ENCODE data around the gene SDC4. TPM values are rescaled to one million over a fixed set of nuclear protein-coding genes. Genes with fewer than 3 reads are reported as not detected.
"Not testable (repeated sequence)": the region's sequence is repeated elsewhere in the genome, so short reads cannot be mapped to it uniquely, and the experiment has no call there.

Gene SDC4
- total RNA-seq, 1 experiment from 2014 or later, result 12.7 TPM

DNA sequence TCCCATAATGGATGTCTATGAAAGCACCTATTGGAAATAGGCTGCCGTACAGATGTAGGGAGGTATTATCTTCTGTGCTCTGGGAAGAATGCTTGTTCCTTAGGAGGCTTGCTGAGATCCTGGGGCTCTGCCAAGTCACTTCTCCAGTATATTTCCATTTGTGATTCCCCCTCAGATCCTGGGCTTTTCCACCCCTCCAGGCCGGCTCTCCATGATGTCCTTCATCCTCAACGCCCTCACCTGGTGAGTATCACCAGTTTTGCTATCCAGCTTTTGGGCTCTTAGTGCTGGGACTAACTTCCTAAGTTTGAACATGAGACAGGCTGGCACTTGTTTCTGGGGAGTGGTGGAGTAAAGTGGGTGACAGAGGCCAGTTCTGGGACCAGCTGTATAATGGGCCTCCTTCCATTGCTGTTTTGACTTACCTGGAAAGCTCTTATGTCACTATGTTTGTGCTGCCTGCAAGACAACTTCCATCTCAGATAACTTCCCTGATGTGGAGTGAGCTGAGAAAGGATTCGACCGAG is 17.3 kb upstream of the SDC4 start:
- no peak for DNase-seq (ENCODE audit: extremely low read depth, low read depth)

DNA sequence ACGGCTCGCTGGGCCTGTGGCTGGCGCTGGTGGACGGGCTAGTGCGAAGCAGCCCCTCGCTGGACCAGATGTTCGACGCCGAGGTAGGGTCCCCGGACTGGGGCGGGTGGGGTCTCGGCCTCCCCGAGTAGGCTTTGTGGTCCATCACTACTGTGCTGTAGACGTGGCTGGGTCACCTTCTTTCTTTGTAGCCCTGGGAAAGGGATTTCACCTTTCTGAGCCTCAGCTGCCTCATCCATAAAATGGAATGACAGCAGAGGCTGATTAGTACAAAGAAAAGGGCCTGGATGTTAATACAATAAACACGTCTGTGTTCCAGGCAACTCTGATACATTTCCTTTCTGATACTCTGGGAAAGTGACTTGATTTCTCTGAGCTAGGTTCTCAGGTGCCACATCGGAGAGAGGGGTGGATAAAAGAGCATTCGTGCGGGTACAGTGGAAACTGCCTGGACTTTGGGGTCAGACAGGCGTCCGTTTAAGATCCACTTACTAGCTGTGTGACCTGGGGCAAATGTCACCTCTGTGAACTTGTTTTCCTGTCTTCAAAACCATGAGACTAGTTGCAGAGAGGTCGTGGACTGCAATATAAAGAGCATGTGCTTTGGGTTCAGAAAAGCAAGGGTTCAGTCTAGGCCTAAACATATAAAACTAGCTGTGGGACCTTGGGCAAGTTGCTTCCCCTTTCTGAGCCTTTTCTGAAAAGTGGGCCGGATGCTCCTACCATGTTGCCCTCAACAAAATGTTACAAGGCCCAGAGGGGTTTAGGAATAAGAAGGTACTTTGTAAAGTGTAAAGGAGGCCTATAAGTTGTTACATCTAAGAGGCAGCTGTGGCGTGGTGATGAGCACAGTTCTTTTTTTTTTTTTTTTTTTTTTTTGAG is 15.6 kb upstream of the SDC4 start:
- DNase-seq (ENCODE audit: extremely low read depth, low read depth), result no peak

DNA sequence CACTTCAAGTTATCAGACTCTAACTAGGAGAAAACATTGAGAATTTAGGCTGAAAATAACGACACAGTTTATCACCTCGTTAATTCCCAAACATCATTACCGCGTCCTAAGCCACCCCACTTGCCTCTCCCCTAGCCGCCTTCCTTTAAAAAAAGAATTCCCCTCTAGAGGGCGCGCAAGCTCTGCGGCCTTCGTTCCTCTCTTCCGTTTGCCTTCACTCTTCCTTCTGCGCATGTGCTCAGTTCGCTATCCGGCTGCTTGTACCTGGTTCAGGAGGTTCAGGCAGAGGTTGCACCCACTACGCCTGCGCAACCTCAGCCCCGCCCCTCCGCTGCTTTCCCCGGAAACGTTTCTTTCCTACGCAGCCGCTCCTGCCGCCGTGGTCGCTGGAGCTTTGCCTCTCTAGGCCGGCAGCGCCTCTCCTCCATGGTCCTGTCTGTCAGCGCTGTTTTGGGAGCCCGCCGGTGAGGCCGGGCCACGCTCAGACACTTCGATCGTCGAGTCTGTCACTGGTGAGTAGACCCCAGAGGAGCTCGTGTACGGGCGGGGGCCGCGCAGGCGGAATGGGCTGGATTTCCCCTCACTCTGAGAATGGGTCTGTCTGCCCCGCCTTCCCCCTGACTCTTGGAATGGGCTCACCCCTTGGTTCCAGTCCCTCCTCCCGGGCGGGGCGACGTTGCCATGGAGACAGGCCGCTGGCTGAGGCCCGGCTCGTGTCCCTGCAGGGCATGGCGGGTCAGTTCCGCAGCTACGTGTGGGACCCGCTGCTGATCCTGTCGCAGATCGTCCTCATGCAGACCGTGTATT is 14.8 kb upstream of the SDC4 start, which contains the start of gene SYS1:
Gene SYS1, plus strand, starts transcription at position 353 of the 807 bp plus-strand sequence. Its CDS starts 376 bp downstream, at position 729.
- DNase-seq (ENCODE audit: extremely low read depth, low read depth), result peak; percentile 99

DNA sequence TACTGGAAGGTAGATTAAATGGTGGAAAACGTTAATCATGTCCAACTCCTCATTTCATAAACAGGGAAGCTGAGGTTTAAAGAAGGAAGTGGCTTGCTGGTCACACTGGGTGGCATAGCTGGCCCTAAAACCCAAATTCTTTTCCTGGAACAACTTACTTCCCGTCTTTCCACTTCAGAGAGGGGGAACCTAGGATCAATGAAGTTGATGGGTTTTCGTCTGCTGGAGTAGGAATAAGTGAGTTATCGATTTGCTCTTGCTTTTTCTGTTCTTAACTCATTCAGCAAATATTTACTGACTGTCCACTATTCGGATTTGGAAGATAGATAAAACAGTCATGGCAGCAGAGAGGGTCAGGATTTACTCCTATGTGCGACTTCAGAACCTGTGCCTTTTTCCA is 13.6 kb upstream of the SDC4 start:
- DNase-seq (ENCODE audit: extremely low read depth, low read depth), result no peak

DNA sequence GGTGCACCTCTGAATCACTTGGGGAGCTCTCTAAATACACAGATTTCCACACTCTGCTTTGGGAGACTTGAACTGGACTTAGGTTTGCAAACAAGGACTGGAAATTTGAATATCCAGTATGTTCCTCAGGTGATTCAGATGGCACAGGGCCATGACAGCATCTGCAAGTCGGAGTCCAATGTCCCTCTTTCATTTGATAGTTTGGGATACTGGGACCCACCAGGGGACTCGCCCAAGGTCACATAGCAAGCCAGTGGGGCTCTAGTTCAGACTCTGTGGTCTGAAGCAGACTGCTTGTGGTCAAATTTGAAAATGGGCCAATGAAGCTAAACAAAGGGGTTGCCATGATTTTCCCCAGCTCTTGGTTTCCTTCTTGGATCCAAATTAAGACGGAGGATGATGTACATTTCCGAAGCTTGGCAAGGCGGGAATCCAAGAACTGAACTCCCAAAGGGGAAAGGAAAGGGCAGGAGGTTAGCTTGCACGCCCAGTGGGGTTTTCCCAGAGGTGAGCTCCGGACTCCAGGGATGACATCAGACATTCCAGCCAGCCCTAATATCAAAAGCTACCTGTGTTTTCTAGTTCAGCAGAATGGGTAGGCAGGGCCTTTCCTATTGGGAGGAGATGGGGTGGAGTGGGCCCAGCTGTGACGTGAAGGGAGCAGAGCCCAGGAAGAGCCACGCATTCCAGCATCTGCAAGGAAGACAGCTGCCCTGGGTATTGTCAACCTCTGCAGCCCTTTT is 11.4 kb upstream of the SDC4 start:
- no peak for DNase-seq (ENCODE audit: extremely low read depth, low read depth)

DNA sequence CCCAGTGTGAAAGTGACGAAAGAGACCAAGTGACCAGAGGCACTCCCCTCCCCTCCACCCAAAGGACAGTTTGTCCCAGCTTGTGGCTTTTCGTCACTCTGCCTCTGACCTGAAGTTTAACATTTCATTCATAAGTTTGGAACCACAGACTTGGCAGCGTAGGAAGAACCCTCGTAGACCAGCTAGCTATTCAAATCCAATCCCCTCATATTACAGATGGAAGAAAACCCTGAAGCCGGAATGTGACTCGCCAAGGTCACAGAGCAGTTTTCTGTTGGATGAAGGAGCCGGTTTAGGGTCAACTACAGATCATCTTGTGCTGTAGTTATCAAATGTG is 10.8 kb upstream of the SDC4 start:
- no peak for DNase-seq (ENCODE audit: extremely low read depth, low read depth)

DNA sequence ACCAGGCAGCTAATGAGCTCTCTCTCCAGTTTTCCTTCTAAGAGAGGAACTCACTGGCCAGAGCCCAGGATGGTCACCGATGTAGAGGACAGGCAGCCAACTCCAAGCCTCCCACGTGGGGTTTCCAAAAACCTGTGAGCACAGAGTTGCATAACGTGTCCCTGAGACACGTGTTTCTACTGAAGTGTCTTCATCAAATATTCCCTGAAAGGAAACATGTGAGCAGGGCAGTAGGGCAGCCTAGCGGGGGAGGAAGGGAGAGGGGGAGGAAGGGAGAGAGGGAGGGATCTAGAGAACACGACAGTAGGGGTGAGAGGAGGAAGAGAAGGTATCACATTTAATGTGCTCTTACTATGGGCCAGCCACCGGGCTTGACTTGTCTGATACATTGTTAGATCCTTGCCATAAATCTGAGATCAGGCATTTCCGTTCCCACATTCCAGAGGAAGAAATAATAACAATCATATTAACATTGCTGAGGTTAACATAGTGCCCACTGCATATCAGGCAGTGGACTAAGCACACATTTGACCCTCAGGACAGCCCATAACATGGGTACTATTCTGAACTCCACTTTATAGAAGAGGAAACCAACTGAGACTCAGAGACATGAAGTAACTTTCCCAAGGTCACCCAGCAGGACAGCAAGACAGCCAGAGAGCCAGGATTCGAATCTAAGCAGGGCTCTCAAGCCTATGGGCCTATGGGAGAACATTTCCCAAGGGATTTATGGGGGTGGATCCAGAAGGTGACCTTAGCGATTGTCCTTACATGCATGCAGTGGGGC is 10.3 kb upstream of the SDC4 start:
- DNase-seq (ENCODE audit: extremely low read depth, low read depth), result no peak

DNA sequence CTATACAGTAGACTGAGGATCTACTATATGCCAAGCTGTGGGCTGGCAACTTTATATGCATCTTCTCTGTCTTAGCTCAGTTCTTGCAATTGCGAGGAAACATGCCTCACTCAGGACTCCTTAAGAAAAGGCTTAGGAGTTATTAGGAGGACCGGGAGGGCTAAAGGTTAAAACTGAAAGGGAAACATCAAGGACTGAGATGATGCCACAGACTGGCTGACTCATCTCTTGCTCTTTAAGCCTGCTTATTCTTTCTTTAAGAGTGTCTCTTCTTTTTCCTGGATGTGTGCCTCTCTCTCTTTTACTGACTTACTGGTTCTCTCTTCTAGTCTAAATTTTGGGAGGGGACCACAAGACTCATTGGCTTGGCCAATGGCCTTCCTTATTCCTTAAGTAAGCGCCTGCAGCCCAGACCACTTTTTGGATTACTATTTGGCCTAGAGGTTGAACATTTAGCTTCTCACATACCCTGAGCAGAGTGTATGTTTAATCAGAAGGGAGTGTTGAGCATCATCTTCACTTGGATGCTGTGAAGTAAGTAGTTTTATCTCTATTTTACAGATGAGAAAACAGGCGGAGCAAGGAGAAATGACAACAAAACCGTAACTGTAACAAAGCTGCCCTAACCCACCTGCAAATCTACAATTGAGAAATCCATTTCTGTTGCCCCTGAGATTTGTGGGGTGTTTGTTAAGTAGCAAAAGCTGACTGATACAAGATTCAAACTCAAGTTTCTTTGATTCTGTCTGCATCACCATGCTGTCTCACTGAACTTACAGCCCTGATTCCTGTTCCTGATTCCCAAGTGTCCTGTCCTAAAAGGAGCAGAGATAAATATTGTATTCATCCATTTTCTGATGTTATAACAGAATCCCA is 7.2 kb upstream of the SDC4 start:
- no peak for DNase-seq (ENCODE audit: extremely low read depth, low read depth)

DNA sequence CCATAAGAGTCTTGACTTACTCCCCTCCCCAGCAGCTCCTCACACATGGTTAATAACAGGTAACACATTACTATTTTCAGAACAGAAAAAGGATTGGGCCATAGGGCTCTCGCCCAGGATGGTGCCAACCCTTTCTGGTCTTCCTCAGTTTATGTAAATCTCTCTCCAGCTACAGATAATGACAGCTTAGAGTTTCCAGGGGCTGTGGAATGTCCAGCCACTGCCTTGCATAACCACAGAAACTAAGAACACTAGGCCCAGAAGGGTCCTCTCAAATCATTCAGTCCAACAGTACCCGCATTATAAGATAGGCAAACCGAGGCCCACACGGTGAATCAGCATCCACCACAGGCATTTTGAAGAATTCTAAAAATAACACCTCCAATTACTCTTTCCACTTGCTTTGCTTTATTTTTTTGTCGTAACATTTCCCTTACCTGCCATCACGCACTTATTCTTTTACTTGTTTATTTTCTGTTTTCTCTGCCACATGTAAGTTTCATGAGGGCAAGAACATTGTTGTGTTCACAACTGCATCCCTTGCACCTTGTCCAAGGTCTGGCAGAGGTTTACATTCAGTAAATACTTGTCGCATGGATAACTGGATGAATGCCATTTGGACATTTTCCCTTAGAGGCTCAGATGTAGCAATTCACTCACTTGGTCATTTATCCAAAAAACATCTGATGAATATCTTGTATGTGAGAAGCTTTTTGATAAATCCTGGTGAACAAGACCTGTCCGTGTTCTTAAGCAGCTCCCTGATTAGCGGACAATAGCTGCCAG is 6.4 kb upstream of the SDC4 start:
- DNase-seq (ENCODE audit: extremely low read depth, low read depth), result no peak

DNA sequence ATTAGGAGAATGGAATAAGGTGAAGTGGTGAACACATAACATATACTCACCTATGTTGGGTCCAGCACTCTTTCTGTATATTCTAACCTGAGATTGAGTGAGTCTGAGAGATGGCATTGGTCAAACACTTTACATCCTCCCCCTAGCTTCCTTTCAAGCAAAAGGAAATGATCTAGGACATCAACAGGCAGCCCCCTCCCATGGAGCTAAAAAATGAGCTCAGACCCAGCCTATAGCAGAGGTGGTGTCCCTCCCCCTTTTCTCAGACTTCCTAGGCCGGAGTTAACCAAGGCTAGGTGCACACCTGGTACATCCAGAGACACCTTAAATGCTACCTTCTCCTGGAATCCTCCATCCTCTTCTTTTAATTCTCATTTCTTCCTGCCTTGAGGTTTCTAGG is 5.5 kb upstream of the SDC4 start:
- no peak for DNase-seq (ENCODE audit: extremely low read depth, low read depth)

DNA sequence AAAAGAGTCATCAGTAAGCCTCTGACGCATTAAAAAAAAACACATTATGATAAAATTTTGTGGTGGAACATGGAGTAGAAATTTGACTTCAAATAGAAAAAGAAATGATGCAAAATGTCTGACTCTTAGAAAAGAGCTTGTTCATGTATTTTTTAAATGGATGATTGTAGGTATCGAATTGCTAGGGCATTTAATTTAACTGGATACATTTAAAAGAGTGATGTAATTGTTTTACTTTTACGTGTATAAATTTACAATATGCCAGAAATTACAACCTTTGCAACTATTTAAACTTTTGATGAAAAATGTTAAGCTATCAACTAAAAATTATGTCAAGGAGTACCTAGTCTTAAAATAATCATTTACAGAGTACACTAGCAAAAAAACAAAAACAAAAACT is 4.5 kb upstream of the SDC4 start:
- DNase-seq (ENCODE audit: extremely low read depth, low read depth), result no peak

DNA sequence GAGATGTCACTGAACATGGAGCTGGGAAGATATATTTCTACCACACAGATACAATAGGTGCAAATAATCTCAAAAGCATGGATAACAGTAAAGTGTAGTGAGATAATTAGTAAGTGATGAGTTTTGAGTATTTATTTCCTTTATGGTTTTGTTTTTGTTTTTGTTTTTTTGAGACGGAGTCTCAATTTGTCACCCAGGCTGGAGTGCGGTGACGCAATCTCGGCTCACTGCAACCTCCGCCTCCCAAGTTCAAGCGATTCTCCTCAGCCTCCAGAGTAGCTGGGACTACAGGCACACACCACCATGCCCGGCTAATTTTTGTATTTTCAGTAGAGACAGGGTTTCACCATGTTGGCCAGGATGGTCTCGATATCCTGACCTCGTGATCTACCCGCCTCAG is 2.6 kb upstream of the SDC4 start:
- not testable (repeated sequence) for DNase-seq (ENCODE audit: extremely low read depth, low read depth)

DNA sequence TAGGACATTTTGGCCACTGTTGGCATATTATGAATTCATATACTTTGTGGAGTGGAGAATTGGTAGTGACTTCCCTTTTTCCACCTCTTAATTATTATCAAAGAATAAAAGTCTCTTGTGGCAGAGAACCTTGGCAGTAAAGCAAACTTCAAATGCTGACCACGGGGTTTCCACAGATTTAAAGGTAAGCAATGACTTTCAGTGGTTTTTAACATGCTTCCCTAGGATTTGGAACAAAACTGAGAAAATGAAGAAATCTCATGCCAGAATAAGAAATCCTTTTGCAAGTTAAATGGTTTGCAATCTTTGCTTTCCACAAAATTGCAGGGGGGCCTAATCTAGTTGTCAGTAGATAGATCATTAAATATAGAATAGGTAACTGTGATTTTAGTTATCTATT is 2.0 kb upstream of the SDC4 start:
- DNase-seq (ENCODE audit: extremely low read depth, low read depth), result no peak

DNA sequence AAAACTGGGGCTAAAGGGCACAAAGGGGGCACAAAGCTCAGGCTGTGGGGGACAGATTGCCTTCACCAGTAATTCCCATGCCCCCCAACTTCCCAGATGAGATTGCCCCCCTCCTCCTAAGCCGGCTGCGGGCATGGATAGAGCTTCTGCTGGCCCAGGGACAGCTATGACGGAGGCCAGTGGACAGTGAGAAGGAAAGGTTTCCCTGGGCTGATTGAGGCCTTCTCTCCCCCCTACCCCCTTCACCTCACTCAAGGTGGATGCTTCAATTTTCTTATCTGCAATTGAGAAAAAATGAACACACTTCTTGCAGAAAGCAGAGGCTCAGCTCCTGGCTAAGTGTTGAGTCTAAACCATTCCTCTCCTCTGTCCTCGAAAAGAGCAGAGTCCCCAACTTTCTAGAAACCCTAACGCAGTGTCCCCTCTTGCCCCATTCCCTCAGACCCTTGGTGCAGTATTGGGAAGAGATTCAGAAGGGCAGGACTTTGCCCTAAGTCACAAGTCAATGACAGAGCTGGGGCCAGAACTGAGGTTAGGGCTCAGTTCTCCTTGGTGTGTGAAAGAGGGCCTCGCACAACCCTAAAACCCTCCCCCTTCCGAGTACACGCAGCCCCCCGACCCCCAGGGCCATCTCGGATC is 808 bp downstream of the SDC4 start:
- no peak for DNase-seq (ENCODE audit: extremely low read depth, low read depth)

DNA sequence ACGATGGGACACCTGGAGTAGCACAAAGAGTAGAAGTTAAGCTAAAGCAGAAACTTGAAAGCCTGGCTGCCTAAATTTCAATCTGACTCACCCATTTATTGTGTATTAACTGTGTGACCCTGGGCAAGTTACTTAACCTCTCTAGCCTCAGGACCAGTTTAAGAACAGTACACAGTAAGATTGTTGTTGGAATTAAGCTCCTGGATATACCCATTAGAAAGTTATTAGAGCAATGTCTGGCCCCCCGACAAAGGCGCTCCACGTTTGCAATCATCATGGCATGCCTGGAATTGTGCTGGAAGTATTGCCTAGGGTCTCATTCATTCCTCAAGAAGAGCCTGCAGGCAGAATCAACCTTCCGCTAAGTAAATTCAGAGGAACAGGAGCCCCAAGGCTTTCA is 1.4 kb downstream of the SDC4 start:
- DNase-seq (ENCODE audit: extremely low read depth, low read depth), result no peak

DNA sequence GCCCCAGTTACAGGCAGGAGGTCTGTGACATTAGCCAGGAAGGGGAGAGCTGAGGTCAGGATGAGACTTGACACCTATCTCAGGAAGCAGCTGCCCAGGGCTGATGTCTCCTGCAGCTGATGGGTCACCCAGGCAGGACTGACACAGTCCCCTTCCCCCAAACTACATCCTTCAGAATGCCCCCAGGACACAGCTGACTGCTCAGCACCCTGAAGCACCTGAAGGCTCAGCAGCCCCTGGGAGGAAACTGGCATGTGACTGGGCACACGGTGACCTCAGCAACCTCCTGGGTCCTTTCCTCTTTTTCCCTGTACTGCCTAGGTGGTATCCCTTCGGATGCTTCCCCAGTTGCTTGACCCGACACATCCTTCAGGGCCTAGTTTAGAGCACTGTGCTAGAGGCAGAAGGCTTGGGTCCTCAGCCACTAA is 1.9 kb downstream of the SDC4 start:
- DNase-seq (ENCODE audit: extremely low read depth, low read depth), result no peak

DNA sequence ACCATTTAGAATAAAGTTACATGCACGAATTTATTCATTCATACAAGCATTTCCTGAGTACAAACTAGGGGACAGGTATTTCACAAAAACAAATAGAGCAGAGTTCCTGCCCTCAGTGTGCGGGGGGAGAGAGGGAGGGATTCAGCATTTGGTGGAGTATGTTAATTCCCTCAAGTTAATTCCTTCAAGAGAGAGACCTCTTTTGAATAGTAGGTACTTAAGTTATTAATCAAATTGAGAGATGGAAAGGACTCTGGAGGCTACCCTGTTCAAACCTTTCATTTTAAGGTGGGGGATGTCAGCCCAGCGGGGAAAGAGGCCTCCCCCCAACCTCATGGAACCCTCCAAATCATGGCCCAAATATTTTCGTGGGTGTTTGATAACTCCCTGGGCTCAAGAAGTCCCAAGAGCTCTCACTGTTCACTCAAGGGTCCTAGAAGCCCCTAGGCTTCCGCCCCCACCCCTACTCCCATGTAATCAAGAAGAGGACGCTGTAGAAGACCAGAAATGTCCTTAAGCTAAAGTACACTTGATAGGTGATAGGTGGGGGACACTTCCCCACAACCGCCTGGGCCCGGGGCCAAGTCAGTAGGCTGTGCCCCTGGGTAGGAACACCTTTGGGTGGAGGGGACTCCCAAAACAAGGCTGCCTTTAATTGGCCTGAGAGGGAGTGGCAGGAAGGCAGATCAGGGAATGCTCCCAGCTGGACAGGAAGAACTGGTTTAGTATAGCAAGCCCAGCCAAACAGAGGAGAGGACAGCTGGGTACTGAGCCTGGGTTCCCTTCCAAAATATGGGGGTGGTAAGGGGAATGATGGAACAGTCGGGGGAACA is 2.9 kb downstream of the SDC4 start:
- no peak for DNase-seq (ENCODE audit: extremely low read depth, low read depth)

All from NCI-H460 (cell line).